HepG2 (cell line): ENCODE data around the gene MRGPRF. TPM values are rescaled to one million over a fixed set of nuclear protein-coding genes. Genes with fewer than 3 reads are reported as not detected.

Experiments
- ATAC-seq: fragments of 200-7000 bp; cut with Tn5 transposase; 3 replicates; pipeline ENCODE4 v1.9.1; 2020; ENCODE audit warnings: mild to moderate bottlenecking, moderate library complexity
- BruUV-seq: library from RNA; stranded (reverse); fragments of 400-500 nt; replicated peaks from 2 replicates; lab custom pipeline; 2021; lab: Mats Ljungman, UMichigan
- CTCF ChIA-PET: fragments of 300-600 bp; formaldehyde crosslinking; extraction: SDS; loops from one replicate; lab custom pipeline; 2021; ENCODE audit warnings: low total read pairs, inconsistent platforms, low intra/inter-chr PET ratio; lab: Yijun Ruan, JAX
- POLR2A ChIA-PET: fragments of 350-600 bp; sonication (Branson Sonifier 250); formaldehyde crosslinking; loops from one replicate; lab custom pipeline; 2020; ENCODE audit warnings: antibody characterized with exemption, inconsistent platforms; lab: Yijun Ruan, JAX
- DNase-seq: peaks from one replicate; pipeline ENCODE4 v3.0.0-alpha.2; 2015; ENCODE audit warnings: low spot score
- FAIRE-seq: peaks from 3 replicates; lab custom pipeline; 2011; peaks lifted over from hg19 to GRCh38; lab: Jason Lieb, UNC
- H2AFZ ChIP-seq: one replicate; pipeline ENCODE4 v1.6.1; 2011; ENCODE audit warnings: low read length, inconsistent platforms
- H3K27ac ChIP-seq: fragments of 300-600 bp; 3 replicates; pipeline ENCODE4 v1.8.0; 2011; ENCODE audit warnings: mixed run types, mild to moderate bottlenecking, mixed read lengths, low read length, inconsistent platforms; ENCODE audit not compliant: insufficient read depth; ENCODE audit errors: extremely low read length
- H3K27me3 ChIP-seq, 2 experiments: fragments of 200-600 bp in 1 of 2; 2 replicates in 1 of 2; 3 replicates in 1 of 2; pipeline versions ENCODE4 v1.6.0 to v1.8.0; 2011; ENCODE audit warnings: low read length in 2 of 2, mild to moderate bottlenecking in 2 of 2, moderate library complexity in 2 of 2, inconsistent platforms in 1 of 2; ENCODE audit not compliant: insufficient read depth in 2 of 2, control insufficient read depth in 1 of 2
- H3K36me3 ChIP-seq, 2 experiments: fragments of 200-600 bp in 1 of 2; replicated peaks in 1 of 2; 2 replicates in 1 of 2; 3 replicates in 1 of 2; pipeline versions ENCODE4 v1.5.1 to v1.8.0; 2011; ENCODE audit warnings: low read length in 2 of 2, inconsistent platforms in 1 of 2; ENCODE audit not compliant: insufficient read depth in 2 of 2, control insufficient read depth in 1 of 2
- H3K4me1 ChIP-seq: 2 replicates; pipeline ENCODE4 v1.5.1; 2012; ENCODE audit warnings: low read length, inconsistent platforms; ENCODE audit not compliant: insufficient read depth
- H3K4me2 ChIP-seq: 2 replicates; pipeline ENCODE4 v1.6.0; 2011; ENCODE audit warnings: low read depth, low read length, inconsistent platforms
- H3K4me3 ChIP-seq, 3 experiments: fragments of 200-600 bp in 1 of 3; sonication (generic), shearing (Covaris generic) in 1 of 3; replicated peaks in 1 of 3; 2 replicates each; pipeline ENCODE4 v1.5.1; 2011 to 2016; ENCODE audit warnings: low read length in 3 of 3, inconsistent platforms in 2 of 3, low read depth in 2 of 3, mild to moderate bottlenecking in 2 of 3, control low read depth in 1 of 3, mixed read lengths in 1 of 3; ENCODE audit not compliant: insufficient read depth in 1 of 3
- H3K79me2 ChIP-seq: one replicate; pipeline ENCODE4 v1.6.1; 2011; ENCODE audit warnings: low read length, inconsistent platforms; ENCODE audit not compliant: insufficient read depth
- H3K9ac ChIP-seq: 2 replicates; pipeline ENCODE4 v1.6.0; 2011; ENCODE audit warnings: mild to moderate bottlenecking, low read depth, low read length, inconsistent platforms; ENCODE audit not compliant: insufficient read depth
- H3K9me3 ChIP-seq: 2 replicates; pipeline ENCODE4 v1.5.1; 2012; ENCODE audit warnings: mild to moderate bottlenecking, low read length
- H4K20me1 ChIP-seq: 2 replicates; pipeline ENCODE4 v1.6.0; 2011; ENCODE audit warnings: inconsistent platforms, mild to moderate bottlenecking, low read length, moderate library complexity; ENCODE audit not compliant: insufficient read depth
- CENPBD1 ChIP-seq: sonication (generic); formaldehyde crosslinking; IDR thresholded peaks from 2 replicates; pipeline ENCODE4 v1.8.0; 2022; ENCODE audit warnings: missing genetic modification reagents, low read depth, mild to moderate bottlenecking, borderline replicate concordance
- DDIT3 ChIP-seq: sonication (generic); formaldehyde crosslinking; IDR thresholded peaks from 2 replicates; pipeline ENCODE4 v1.4.0; 2020; ENCODE audit warnings: mild to moderate bottlenecking, missing genetic modification reagents
- HOXD1 ChIP-seq: sonication (generic); formaldehyde crosslinking; IDR thresholded peaks from 2 replicates; pipeline ENCODE4 v1.5.0; 2020; ENCODE audit warnings: missing genetic modification reagents
- NAIF1 ChIP-seq: sonication (generic); formaldehyde crosslinking; IDR thresholded peaks from 2 replicates; pipeline ENCODE4 v1.5.0; 2020; ENCODE audit warnings: mild to moderate bottlenecking, missing genetic modification reagents, borderline replicate concordance
- NCOA5 ChIP-seq: sonication (generic); formaldehyde crosslinking; IDR thresholded peaks from 2 replicates; pipeline ENCODE4 v1.4.0; 2020; ENCODE audit warnings: missing genetic modification reagents
- SMAD1 ChIP-seq: sonication (generic); formaldehyde crosslinking; IDR thresholded peaks from 2 replicates; pipeline ENCODE4 v1.4.0; 2020; ENCODE audit warnings: missing genetic modification reagents, low read depth, mild to moderate bottlenecking, borderline replicate concordance
- ZNF281 ChIP-seq: sonication (generic); formaldehyde crosslinking; IDR thresholded peaks from 2 replicates; pipeline ENCODE4 v1.4.0; 2020; ENCODE audit warnings: missing genetic modification reagents, borderline replicate concordance
- ZNF318 ChIP-seq: sonication (generic); formaldehyde crosslinking; IDR thresholded peaks from 2 replicates; pipeline ENCODE4 v1.4.0; 2020; ENCODE audit warnings: mild to moderate bottlenecking, missing genetic modification reagents
- ZNF660 ChIP-seq: sonication (generic); formaldehyde crosslinking; IDR thresholded peaks from 2 replicates; pipeline ENCODE4 v1.5.1; 2020; ENCODE audit warnings: mild to moderate bottlenecking, low read depth, missing genetic modification reagents, borderline replicate concordance
- ZNF7 ChIP-seq: IDR thresholded peaks from 2 replicates; pipeline ENCODE4 v1.6.1; 2016; ENCODE audit warnings: missing biosample characterization, missing genetic modification reagents
- ZSCAN30 ChIP-seq: sonication (generic); formaldehyde crosslinking; IDR thresholded peaks from 2 replicates; pipeline ENCODE4 v1.5.0; 2020; ENCODE audit warnings: mild to moderate bottlenecking, missing genetic modification reagents
- WGBS: methylation state at CpG from one replicate; pipeline ENCODE4 v1.1.6; 2017; ENCODE audit warnings: low lambda C conversion rate; 5-methylcytosine and 5-hydroxymethylcytosine counted together
- in situ Hi-C: cut with HindIII; loops from 2 replicates; pipeline ENCODE4 v1.10.0; 2017; ENCODE audit warnings: low pct_unique_long_range_greater_than_20kb; ENCODE audit not compliant: extremely low pct_ligation_motif_present
- intact Hi-C: fragments of 100-400 bp; cut with micrococcal nuclease; formaldehyde crosslinking; loops from one replicate; pipeline ENCODE4 v1.10.0; 2022; ENCODE audit not compliant: unreplicated experiment
- polyA plus RNA-seq, 8 experiments: library from polyadenylated mRNA; depleted of rRNA in 3 of 8; stranded (reverse) in 7 of 8; unstranded in 1 of 8; fragments of >200 nt; fragmentation: Illumina TruSeq in 4 of 8; extraction: Trizol in 4 of 8; gene quantifications; 2 replicates each; pipeline versions ENCODE4 v1.2.1 to v1.2.3, GENCODE V29; 2011 to 2016; ENCODE audit warnings: low read depth in 4 of 8, missing spikeins in 1 of 8, mixed read lengths in 1 of 8; ENCODE audit not compliant: insufficient read depth in 1 of 8
- total RNA-seq, 5 experiments: library from RNA; depleted of rRNA; stranded (reverse); fragments of >200 nt; fragmentation: Illumina TruSeq; extraction: Trizol; gene quantifications; 2 replicates each; pipeline ENCODE4 v1.2.3, GENCODE V29; 2016; ENCODE audit warnings: low read depth in 1 of 5

MRGPRF gene
- total and polyA plus RNA-seq, 2 of the 13 experiments (the other 11 are each of a cell fraction or from before 2014, with no cell fraction given), result not detected

- Histone ChIP-seq H3K4me3 (no peak overlapping the region), H3K4me2 (no peak overlapping the region), H3K4me1 (peaks cover 6% of the 10 kb centered on the region), H4K20me1 (no peaks in the 10 kb centered on the region), H3K79me2 (no peaks in the 10 kb centered on the region), H3K9me3 (no peaks in the 10 kb centered on the region), H3K27me3 (peaks cover 3 to 69% of the 10 kb centered on the region in 2 experiments), H3K36me3 (no peaks in the 10 kb centered on the region), H2AFZ (no peak overlapping the region), H3K27ac (no peak overlapping the region)
- intact Hi-C loops (no loop called here), in situ Hi-C loops (no loop called here)
- ATAC-seq (no peak), DNase-seq (no peak), FAIRE-seq (no peak)
- BruUV-seq, result no TSS peak
- WGBS, result 39% methylated on average over 22 of the region's 24 CpGs
- no peak for TF ChIP-seq NAIF1 (CRISPR knock-in tag)
- no peak for TF ChIP-seq SMAD1 (CRISPR knock-in tag)
- no peak for TF ChIP-seq ZSCAN30 (CRISPR knock-in tag)
- TF ChIP-seq CENPBD1 (CRISPR knock-in tag), result no peak
- TF ChIP-seq DDIT3 (CRISPR knock-in tag), result no peak
- no peak for TF ChIP-seq ZNF281
- no peak for TF ChIP-seq ZNF318 (CRISPR knock-in tag)
- TF ChIP-seq HOXD1 (CRISPR knock-in tag), result no peak
- no peak for TF ChIP-seq ZNF660 (CRISPR knock-in tag)
- TF ChIP-seq ZNF7 (CRISPR knock-in tag), result no peak
- no peak for TF ChIP-seq NCOA5 (CRISPR knock-in tag)
- TF ChIP-seq, all 625 proteins: peak for 0
- no peak overlapping the region for H3K9ac ChIP-seq
- POLR2A ChIA-PET, result no interaction called here
- CTCF ChIA-PET, result no interaction called here
Observed at GRCh38 chr11:68996376-68997123, 16.5 kb downstream of the MRGPRF start.
